Measurements from ENCODE around the gene RTF1. TPM values are rescaled to one million over a fixed set of nuclear protein-coding genes. Genes with fewer than 3 reads are reported as not detected.

The RTF1 gene
- total RNA-seq, 6 donors from 2014 or later: 22.6 to 58.1 (median 27.2) TPM

DNA sequence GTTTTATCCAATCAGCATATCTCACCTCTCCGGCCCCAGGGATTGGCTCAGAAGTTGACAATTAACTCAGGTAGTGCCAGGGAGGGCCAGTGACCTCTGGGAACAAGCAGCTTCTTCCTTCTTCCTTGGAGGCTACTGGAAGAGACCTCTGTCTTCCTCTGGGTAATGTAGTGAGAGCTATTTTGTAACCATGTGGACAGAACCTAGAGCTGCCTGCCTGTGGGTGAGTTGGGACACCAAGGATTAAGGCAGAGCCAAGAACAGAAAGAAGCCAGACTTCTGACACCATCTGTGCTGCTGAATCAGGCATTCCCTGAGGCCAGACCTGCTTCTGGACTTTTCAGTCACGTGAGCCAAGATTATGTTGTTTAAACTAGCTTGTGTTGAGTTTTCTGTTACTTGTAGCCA lies 8.7 kb upstream of the RTF1 start:
- TF ChIP-seq, protein P1, sequence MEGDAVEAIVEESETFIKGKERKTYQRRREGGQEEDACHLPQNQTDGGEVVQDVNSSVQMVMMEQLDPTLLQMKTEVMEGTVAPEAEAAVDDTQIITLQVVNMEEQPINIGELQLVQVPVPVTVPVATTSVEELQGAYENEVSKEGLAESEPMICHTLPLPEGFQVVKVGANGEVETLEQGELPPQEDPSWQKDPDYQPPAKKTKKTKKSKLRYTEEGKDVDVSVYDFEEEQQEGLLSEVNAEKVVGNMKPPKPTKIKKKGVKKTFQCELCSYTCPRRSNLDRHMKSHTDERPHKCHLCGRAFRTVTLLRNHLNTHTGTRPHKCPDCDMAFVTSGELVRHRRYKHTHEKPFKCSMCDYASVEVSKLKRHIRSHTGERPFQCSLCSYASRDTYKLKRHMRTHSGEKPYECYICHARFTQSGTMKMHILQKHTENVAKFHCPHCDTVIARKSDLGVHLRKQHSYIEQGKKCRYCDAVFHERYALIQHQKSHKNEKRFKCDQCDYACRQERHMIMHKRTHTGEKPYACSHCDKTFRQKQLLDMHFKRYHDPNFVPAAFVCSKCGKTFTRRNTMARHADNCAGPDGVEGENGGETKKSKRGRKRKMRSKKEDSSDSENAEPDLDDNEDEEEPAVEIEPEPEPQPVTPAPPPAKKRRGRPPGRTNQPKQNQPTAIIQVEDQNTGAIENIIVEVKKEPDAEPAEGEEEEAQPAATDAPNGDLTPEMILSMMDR (IDR thresholded peaks at IDR 0.05): no peak
- TF ChIP-seq POLR2A (IDR thresholded peaks at IDR 0.05): no peak
- TF ChIP-seq EP300 (IDR thresholded peaks at IDR 0.05): no peak
- TF ChIP-seq POLR2AphosphoS5 (IDR thresholded peaks at IDR 0.05): no peak
- no peaks in the 10 kb centered on the region for H3K9me3 ChIP-seq
- no peaks in the 10 kb centered on the region for H3K36me3 ChIP-seq
- H3K4me3 ChIP-seq: no peak overlapping the region
- peak overlapping the region in 2 of 4 donors; percentile 11 to 53 for H3K27ac ChIP-seq
- WGBS, 2 donors: 80 to 86% methylated on average over 2 of the region's 2 CpGs
- no peak for DNase-seq
- peak in 1 of 2 donors; percentile 17 for ATAC-seq (ENCODE audit: low FRiP score in 2 of 2)
- H3K27me3 ChIP-seq: no peaks in the 10 kb centered on the region
- H3K4me1 ChIP-seq: peaks cover 0 to 3% (median under 1%) of the 10 kb centered on the region in 4 donors

DNA sequence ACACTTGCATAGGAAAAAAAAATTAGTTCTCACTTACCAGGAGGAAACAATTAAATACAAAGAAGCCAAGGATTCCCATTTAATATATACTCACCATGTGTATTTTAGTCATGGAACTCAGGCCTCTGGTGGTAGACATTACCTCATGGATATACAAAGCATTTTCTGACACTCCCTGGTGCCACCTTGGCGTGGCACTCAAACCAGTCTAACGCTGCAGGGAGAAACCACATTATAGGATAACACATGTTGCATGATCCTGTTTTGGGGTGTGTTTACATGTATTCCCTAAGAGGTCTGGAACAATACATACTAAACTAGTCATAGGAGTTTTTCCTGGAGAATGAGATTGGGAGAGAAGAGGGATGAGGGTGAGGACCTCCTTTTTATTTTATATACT lies 5.9 kb upstream of the RTF1 start:
- H3K9me3 ChIP-seq: no peaks in the 10 kb centered on the region
- no peak for ATAC-seq (ENCODE audit: low FRiP score in 2 of 2)
- no peak overlapping the region for H3K27ac ChIP-seq

DNA sequence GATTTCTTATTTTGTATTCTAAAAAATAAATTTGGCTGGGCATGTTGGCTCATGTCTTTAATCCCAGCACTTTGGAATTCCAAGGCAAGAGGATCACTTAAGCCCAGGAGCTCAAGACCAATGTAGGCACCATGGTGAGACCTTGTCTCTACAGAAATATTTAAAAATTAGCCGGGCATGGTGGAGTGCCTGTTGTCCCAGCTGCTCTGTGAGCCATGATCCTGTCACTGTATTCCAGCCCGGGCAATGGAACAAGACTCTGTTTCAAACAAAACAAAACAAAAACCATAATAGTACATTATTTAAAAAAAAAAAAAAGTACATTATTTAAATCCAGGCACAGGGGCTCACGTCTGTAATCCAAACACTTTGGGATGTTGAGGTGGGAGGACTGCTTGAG lies 5.5 kb upstream of the RTF1 start:
- DNase-seq (no peak), ATAC-seq (ENCODE audit: low FRiP score in 2 of 2) (no peak)
- no peaks in the 10 kb centered on the region for H3K9me3 ChIP-seq
- TF ChIP-seq POLR2AphosphoS5 (IDR thresholded peaks at IDR 0.05) (no peak), POLR2A (IDR thresholded peaks at IDR 0.05) (no peak), EP300 (IDR thresholded peaks at IDR 0.05) (no peak)
- TF ChIP-seq, protein P1 (IDR thresholded peaks at IDR 0.05): no peak
- H3K4me1 ChIP-seq: peaks cover 0 to 11% (median 9%) of the 10 kb centered on the region in 4 donors
- H3K27ac ChIP-seq: no peak overlapping the region
- 80 to 89% methylated on average over 3 of the region's 3 CpGs for WGBS, 2 donors
- H3K4me3 ChIP-seq: no peak overlapping the region
- no peaks in the 10 kb centered on the region for H3K36me3 ChIP-seq
- H3K27me3 ChIP-seq: no peaks in the 10 kb centered on the region

More for the DNA sequence above, 5.9 kb upstream of the RTF1 start:
- Histone ChIP-seq H3K4me3 (no peak overlapping the region), H3K4me1 (peaks cover 0 to 7% (median 6%) of the 10 kb centered on the region in 4 donors), H3K27me3 (no peaks in the 10 kb centered on the region), H3K36me3 (no peaks in the 10 kb centered on the region)
- no peak for DNase-seq
- TF ChIP-seq POLR2A (IDR thresholded peaks at IDR 0.05) (no peak), EP300 (IDR thresholded peaks at IDR 0.05) (no peak), POLR2AphosphoS5 (IDR thresholded peaks at IDR 0.05) (no peak)
- TF ChIP-seq, protein P1 (IDR thresholded peaks at IDR 0.05): no peak
- 73 to 85% methylated on average over 2 of the region's 2 CpGs for WGBS, 2 donors

DNA sequence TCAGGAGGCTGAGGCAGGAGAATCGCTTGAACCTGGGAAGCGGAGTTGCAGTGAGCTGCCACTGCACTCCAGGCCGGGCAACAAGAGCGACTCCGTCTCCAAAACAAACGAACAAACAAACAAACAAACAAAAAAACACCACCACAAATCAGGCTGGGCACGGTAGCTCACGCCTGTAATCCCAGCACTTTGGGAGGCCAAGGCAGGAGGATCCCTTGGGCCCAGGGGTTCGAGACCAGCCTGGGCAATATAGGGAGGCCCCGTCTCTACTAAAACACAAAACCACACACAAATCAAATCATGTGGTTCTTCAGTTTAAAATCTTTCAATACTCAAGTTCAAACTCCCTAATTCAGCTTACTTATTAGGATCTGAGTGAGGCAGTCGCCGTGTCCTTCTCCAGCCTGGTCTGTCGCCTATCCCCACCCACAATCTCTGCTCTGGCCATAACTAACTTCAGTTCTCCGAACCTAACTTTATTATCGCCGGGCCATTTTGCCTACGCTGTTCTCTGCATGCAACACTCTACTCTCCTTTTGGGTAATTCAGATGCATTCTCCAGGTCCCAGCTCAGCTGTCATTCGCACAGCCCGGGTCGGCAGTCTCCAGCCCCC lies 660 bp upstream of the RTF1 start:
- Histone ChIP-seq H3K36me3 (no peaks in the 10 kb centered on the region), H3K4me3 (peak overlapping the region; percentile 28 to 99 (median 94)), H3K9me3 (no peaks in the 10 kb centered on the region), H3K27ac (peak overlapping the region; percentile 87 to 96 (median 92)), H3K27me3 (no peaks in the 10 kb centered on the region), H3K4me1 (peaks cover 10 to 37% (median 22%) of the 10 kb centered on the region in 4 donors)
- TF ChIP-seq EP300 (IDR thresholded peaks at IDR 0.05) (no peak), POLR2AphosphoS5 (IDR thresholded peaks at IDR 0.05) (no peak), POLR2A (IDR thresholded peaks at IDR 0.05) (no peak)
- TF ChIP-seq, protein P1 (IDR thresholded peaks at IDR 0.05): no peak
- ATAC-seq (ENCODE audit: low FRiP score in 2 of 2) (peak; percentile 3 to 34), DNase-seq (no peak)
- WGBS, 2 donors: 34 to 36% methylated on average over 20 of the region's 20 CpGs

All from upper lobe of left lung (tissue), 6 donors.